Measurements from ENCODE around the gene EFNB3.
A peak's percentile ranks its signal among the peaks of the same experiment; 100 is the strongest.

EFNB3 gene, protein sequence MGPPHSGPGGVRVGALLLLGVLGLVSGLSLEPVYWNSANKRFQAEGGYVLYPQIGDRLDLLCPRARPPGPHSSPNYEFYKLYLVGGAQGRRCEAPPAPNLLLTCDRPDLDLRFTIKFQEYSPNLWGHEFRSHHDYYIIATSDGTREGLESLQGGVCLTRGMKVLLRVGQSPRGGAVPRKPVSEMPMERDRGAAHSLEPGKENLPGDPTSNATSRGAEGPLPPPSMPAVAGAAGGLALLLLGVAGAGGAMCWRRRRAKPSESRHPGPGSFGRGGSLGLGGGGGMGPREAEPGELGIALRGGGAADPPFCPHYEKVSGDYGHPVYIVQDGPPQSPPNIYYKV

DNA sequence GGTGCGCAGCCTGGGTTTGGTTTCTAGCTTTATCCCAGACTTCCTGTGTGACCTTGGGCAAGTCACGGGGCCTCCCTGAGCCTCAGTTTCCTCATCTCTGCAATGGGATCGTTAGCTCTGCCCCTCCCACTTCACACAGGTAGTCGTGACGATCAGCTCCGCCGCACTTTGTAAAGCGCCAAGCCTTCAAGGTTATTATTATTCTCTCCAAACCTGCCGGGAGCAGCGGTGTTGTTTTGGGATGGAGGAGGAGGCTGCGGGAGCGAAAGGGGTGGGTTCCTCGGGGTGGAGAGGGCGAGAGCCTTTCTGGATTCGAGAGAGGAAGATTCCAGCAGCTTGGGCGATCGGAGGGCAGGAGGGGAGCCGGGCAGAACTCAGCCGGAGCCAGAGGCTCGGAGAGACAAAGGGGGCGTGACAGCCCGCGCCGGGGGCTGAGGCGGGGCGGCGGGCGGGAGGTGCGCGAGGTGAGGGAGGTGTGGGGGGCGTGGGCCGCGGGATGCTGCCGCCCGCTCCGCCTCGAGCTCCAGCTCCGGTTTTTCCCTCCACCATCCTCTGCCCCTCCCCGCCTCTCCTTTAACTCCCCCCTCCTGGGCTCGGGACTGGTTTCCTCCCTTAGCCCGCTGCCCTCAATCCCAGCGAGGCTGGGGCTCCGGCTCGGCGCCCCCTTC, at the start of gene EFNB3:
TSS of gene EFNB3 (plus strand) at position 602 of the 668 bp plus-strand sequence. CDS start 397 bp downstream, outside the sequence.
- no peak for DNase-seq (ENCODE audit: low read depth)

DNA sequence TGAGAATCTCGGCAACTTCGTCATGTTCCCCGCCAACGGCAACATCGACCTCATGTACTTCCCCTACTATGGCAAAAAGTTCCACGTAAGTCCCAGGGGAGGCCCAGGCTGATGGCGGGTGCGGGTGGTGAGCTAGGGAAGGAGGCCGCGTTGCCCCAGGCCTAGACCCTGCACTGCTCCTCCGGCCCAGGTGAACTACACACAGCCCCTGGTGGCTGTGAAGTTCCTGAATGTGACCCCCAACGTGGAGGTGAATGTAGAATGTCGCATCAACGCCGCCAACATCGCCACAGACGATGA, 49.5 kb upstream of the EFNB3 start:
- no peak for DNase-seq (ENCODE audit: low read depth)

DNA sequence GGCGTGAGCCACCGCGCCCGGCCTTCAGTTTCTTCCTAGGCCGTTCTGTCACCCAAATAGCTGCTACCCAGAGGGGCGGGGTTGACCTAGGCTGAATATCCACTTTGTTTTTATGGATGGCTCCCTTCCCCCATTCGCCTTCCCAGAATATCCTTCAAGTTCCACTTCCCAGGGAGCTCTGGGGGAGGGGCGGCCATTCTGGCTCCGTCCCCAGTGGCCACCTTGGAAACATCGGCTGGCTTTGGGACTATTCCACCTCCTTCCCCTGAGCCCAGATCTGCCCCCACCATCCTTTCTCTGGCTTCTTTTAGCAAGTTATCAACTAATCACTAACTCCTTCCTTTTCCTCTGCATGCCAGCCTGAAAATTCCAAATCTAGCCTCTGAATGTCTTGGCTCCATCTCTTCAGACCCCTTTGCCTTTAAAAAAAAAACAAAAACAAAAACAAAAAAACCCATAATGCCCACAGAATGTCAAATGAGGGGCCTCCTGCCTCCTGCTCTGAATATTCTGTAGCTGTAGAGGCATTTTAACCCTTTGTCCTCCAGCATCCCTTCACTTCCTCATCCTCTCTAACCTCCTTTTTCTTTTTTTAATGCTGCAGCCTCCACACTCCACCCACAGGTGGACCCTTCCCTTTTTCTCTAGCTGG, 47.9 kb upstream of the EFNB3 start:
- DNase-seq (ENCODE audit: low read depth), result no peak

DNA sequence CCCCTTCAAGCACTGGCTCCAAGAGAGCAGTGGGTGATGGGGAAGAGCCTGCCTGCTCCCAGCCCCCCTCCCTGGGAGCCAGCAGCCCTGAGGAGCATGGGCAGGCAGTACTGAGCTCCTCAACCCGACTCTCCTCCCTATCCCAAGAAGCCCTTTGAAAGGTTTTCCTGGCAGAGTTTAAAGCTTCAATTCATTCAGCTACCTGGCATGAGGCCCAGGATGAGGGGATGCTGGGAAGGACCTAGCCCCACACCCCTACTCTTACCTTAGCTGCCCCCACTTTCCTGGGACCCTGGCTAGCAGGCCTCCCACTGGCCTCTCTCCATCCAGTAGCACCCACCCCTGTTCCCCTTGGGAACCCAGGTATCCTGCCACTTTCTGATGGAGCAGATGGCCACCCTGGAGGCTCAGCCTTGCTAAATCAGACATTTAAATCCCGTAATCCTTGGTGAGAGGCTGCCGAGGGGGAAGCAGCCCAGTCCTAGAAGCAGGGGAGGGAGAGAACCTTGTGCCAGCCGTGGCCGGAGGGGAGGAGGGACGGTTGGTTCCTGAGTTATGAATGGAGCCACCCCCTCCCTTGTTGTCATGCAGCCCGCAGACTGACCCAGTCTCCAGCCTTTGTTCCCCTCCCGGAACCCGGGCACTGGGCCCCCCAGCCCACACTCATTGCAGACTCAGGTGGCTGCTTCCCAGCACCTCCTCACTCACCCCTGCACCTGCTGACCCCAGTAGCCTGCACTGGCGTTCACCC, 37.2 kb upstream of the EFNB3 start:
- DNase-seq (ENCODE audit: low read depth), result no peak

DNA sequence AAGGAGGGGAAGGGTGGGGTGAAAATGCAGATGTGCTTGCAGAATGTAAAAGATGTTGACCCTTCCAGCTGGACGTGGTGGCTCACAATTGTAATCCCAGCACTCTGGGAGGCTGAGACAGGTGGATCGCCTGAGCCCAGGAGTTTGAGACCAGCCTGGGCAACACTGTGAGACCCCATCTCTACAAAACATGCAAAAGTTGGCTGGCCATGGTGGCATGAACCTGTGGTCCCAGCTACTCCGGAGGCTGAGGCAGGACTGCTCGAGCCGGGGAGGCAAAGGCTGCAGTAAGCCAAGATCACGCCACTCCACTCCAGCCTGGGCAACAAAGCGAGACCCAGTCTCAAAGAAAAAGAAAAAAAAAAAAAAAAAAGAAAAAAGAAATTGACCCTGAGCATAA, 36.5 kb upstream of the EFNB3 start:
- no peak for DNase-seq (ENCODE audit: low read depth)

DNA sequence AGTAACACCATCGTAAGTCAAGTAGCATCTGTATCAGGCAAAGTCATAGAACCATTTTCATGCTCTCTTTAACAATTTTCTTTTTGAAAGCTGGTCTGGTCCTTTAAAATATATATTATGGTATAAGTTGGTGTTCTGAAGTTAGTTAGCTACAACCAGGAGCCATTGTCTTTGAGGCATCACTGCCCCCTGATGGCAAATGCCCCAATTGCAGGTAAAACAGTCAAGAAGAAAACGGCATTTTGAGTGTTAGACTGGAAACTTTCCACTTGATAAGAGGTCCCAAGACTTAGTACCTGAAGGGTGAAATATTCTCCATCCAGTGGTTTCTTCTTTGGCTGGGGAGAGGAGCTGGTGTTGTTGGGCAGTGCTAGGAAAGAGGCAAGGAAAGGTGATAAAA, 31.8 kb upstream of the EFNB3 start:
- DNase-seq (ENCODE audit: low read depth), result no peak

DNA sequence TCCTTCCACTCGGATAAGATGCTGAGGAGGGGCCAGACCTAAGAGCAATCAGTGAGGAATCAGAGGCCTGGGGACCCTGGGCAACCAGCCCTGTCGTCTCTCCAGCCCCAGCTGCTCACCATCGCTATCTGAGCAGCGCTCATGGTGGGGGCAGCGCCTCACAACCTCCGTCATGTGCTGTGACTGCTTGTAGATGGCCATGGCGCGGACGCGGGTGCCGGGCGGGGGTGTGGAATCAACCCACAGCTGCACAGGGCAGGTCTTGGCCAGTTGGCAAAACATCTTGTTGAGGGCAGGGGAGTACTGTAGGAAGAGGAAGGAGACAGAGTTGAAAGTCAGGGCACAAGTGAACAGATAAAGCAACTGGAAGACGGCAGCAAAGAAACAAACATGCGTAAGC, 30.1 kb upstream of the EFNB3 start:
- no peak for DNase-seq (ENCODE audit: low read depth)

DNA sequence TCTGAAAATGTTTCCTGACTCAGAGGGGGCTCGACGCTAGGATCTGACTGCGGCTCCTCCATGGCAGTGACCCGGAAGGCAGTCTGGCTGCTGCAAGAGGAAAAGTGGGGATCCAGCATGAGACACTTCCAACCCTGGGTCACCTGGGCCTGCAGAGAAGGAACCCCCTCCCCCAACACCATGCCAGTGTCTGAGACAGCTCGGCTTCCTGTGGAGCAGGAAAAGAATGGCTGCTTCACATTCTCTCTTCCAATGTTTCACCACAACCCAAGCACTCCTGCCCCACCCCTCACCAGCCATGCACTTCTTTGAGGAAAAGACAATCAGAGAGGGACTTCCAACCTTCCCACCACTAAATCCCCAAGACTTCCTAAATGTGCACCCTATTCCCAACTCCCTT, 28.5 kb upstream of the EFNB3 start:
- no peak for DNase-seq (ENCODE audit: low read depth)

DNA sequence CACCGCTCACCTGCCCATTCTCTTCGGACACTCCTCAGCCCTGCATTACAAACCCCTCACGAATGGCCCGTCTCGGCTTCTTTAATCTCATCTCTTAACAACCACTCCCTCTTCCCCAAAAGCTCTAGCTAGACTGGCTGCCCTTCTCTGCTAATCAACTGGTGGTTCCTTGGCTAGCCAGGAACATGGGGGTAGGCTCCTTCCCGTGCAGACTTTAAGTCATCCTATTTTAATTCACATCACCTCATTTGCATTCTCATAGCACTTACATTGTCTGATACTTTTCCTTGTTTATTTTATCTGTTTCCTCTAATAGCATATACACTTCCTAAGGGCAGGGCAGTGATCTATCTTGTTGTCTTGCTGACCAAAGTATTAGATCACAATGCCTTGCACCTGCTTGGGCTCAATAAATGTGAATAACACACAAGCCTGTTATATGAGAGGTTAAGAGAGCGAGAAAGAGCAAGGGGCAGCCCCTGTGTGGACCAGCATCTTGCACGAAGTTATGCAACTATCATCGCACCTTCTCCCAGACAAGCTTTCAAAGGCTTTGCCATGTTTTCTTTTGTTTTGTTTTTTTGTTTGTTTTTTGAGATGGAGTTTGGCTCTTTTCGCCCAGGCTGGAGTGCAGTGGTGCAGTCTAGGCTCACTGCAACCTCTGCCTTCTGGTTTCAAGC, 27.5 kb upstream of the EFNB3 start:
- no peak for DNase-seq (ENCODE audit: low read depth)

DNA sequence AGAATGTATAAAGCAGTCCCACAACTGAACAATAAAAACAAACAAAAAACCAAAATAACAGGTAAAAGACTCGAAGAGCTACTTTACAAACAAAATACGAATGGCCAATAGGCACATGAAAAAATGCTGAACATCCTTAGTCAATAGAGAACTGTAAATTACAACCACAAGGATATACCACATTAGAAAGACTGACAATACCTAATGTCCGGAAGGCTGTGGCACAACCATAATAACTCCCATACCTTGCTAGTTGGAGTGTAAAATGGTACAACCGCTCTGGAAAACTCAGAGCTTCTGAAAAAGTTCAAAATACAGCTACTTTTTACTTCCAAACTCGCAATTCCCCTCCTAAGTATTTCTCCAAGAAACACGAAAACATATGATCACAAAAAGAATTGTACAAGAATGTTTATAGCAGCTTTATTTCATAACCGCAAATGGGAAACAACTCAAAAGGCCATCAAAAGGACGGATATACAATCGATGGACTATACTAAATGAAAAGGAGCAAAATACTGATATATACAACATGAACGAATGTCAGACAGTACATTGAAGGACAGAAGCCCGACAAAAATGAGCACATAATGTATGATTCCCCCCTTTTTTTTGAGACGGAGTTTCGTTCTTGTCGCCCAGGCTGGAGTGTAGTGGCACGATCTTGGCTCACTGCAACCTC, 20.0 kb upstream of the EFNB3 start:
- DNase-seq (ENCODE audit: low read depth), result no peak

DNA sequence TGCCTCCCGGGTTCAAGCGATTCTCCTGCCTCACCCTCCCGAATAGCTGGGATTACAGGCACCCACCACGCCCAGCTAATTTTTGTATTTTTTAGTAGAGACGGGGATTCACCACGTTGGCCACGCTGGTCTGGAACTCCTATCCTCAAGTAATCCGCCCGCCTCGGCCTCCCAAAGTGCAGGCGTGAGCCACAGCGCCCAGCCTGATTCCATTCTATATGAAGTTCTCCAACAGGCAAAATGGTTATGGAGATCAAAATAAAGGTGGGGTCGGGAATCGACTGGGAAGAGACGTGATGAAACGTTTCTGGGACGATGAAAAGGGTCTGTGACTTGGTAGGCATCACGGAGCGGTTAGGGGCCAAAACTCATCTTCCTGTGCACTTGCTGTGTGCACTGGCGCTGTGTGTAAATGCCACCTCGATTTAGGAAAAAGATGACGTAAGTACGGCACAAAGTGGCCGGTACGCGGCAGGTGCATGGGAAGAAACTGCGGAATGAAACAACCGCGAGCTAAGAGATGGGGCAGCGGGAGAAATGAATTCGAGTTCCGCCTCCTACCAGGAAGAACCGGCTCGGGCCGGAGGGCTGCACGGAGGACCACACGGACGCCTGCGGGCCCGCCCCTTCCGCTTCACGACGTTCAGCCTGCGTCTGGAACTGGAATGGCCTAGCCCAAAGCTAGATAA, 19.3 kb upstream of the EFNB3 start:
- DNase-seq (ENCODE audit: low read depth), result peak; percentile 78

DNA sequence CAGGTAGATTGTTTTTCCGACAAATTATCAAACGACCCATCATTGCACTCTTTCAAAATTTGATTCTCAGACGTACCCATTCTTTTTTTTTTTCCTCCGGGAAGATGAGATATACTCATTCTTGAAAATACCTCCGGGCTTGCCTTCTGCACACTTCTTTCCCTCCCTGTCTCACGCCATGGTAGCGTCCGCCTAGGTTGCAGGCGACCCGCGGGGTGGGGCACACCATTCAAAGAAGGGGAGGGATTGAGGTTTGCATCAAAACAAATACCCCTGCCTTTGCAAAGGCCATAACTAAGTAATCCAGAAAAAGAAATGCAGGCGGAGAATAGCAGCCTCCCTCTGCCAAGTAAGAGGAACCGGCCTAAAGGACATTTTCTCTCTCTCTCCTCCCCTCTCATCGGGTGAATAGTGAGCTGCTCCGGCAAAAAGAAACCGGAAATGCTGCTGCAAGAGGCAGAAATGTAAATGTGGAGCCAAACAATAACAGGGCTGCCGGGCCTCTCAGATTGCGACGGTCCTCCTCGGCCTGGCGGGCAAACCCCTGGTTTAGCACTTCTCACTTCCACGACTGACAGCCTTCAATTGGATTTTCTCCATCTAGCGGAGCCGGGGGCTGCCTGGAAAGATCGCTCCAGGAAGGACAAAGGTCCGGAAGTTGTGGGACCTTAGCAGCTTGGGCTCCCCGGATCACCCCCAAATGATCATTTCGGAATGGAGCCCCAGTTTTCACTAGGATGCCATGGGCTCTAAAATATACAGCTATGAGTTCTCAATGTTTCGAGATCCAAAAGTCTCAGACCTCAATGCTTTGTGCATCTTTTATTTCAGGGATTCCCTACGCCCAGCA, 18.6 kb upstream of the EFNB3 start:
- peak; percentile 65 for DNase-seq (ENCODE audit: low read depth)

DNA sequence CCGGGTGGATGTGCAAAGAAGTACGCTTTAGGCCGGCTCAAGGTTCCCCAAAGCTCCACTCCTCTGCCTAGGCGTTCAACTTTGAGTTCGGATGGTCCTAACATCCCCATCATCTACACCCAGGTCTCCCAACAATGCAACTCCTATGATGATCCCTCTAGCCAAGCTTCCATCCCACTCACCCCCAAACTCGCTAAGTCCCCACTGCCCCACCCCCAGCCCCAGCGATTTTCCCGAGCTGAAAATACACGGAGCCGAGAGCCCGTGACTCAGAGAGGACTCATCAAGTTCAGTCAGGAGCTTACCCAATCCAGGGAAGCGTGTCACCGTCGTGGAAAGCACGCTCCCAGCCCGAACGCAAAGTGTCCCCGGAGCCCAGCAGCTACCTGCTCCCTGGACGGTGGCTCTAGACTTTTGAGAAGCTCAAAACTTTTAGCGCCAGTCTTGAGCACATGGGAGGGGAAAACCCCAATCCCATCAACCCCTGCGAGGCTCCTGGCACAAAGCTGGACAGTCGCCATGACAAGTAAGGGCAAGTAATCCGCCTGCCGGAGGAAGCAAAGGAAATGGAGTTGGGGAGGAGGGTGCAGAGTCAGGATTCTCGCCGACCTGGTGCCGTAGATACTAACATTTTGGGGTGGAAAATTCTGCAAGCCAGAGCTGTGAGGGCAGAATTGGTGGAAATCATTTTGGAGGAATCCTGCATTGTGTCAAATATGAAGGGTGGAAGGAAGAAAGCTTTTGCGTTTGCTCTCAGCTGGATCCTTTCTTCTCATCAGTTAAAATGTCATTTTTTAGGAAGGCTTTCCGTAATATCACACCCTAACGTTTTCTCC, 17.7 kb upstream of the EFNB3 start, which contains the start of gene TP53:
TSS of gene TP53 (minus strand) at position 419 of the 836 bp plus-strand sequence. CDS start 10,896 bp downstream, outside the sequence.
- DNase-seq (ENCODE audit: low read depth), result peak; percentile 75

DNA sequence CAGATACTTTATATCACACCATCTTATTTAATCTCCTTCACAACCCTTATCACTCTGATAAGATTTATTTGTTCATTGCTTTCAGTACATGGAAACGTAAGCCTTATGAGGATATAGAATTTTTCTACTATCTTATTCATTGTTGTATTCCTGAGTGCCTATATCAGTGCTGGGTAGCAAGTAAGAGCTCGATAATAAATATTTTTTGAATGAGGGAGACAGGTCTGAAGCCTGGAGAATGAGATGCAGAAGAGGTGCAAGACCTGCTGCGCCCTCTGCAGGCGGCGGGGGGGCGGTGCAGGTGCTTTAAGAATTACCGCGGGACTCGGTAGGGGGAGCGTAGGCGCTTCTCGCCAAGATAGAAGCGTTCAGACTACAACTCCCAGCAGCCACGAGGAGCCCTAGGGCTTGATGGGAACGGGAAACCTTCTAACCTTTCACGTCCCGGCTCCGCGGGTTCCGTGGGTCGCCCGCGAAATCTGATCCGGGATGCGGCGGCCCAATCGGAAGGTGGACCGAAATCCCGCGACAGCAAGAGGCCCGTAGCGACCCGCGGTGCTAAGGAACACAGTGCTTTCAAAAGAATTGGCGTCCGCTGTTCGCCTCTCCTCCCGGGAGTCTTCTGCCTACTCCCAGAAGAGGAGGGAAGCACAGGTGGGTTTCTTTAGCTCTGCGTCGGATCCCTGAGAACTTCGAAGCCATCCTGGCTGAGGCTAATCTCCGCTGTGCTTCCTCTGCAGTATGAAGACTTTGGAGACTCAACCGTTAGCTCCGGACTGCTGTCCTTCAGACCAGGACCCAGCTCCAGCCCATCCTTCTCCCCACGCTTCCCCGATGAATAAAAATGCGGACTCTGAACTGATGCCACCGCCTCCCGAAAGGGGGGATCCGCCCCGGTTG, 16.8 kb upstream of the EFNB3 start, which contains the start of gene WRAP53:
TSS of gene WRAP53 (plus strand) at position 570 of the 900 bp plus-strand sequence. CDS start at position 742, 172 bp downstream.
- peak; percentile 91 for DNase-seq (ENCODE audit: low read depth)

DNA sequence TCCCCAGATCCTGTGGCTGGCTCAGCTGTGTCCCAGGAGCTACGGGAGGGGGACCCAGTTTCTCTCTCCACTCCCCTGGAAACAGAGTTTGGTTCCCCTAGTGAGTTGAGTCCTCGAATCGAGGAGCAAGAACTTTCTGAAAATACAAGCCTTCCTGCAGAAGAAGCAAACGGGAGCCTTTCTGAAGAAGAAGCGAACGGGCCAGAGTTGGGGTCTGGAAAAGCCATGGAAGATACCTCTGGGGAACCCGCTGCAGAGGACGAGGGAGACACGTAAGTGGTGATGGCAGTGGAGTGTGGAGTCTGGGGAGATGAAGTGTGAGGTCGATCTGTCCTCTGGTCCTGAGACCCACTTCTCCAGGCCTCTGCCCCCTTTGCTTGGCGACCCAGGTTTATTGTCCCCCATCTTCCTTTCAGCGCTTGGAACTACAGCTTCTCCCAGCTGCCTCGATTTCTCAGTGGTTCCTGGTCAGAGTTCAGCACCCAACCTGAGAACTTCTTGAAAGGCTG, 16.1 kb upstream of the EFNB3 start:
- no peak for DNase-seq (ENCODE audit: low read depth)

DNA sequence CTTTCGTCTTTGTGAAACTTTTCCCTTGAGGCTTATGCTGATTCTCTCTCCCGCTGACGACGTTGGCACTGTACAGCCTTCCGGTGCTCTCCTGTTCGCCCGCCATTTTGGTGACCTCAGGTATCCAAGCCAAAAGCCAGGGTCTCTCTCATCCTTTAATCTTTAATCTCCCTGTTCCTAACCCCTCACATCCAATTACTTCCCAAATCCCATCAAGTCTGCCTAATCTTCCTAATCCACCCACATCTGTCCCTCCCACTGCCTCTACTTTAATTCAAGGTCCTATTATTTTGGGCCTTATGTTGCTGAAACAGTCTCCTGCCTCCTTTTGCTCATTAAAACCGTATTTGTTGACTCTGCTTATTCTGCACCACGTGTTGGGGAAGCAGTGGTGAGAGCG, 9.4 kb upstream of the EFNB3 start:
- no peak for DNase-seq (ENCODE audit: low read depth)

DNA sequence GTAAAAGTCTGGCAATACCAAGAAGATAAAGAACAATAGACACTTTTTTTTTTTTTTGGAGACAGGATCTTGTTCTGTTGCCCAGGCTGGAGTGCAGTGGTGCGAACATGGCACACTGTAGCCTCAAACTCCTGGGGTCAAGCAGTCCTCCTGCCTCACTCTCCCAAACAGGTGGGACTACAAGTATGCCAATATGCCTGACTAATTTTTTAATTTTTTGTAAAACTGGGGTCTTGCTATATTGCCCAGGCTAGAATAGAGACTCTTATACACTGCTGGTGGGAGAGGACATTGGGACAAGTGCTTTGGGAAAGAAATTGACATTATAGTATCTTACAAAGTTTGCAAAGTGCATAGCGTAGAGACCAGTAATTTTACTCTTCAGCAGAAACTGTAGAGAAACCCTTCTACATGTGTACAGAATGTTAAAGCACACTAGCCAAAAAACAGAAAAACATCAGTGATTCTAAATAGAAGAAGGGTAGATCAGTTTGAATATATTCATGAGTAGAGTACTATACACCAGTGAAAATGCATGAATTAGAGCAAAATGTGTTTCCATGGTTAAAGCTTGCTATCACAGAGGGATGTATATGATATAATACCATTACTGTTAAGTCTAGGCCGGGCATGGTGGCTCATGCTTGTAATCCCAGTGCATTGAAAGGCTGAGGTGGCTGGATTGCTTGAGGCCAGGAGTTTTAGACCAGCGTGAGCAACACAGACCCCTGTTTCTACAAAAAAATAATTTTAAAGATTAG, 7.0 kb upstream of the EFNB3 start:
- DNase-seq (ENCODE audit: low read depth), result no peak
